K562 (cell line): ENCODE results near the gene TM9SF3. TPM values are rescaled to one million over a fixed set of nuclear protein-coding genes. Genes with fewer than 3 reads are reported as not detected.

Experiments
- BRD4 ChIP-seq: fragments of 200-600 bp; sonication (generic); IDR thresholded peaks from 2 replicates; pipeline ENCODE4 v1.6.1; 2017; ENCODE audit warnings: inconsistent platforms
- CXXC5 ChIP-seq: fragments of 250-450 bp; sonication (Bioruptor Pico); IDR thresholded peaks from 2 replicates; pipeline ENCODE4 v1.8.0; 2022; ENCODE audit warnings: inconsistent platforms, mild to moderate bottlenecking, moderate library complexity
- E2F6 ChIP-seq, 2 experiments: IDR thresholded peaks; 2 replicates each; pipeline ENCODE4 v1.6.1; 2011; ENCODE audit warnings: borderline replicate concordance in 1 of 2, control low read depth in 1 of 2, low read depth in 1 of 2, low read length in 1 of 2, mild to moderate bottlenecking in 1 of 2, mixed read lengths in 1 of 2, moderate library complexity in 1 of 2; ENCODE audit not compliant: insufficient read depth in 1 of 2, insufficient read length in 1 of 2, poor library complexity in 1 of 2, severe bottlenecking in 1 of 2; ENCODE audit errors: extremely low read depth in 1 of 2
- ETV1 ChIP-seq: fragments of 450-650 bp; conservative IDR thresholded peaks from 2 replicates; pipeline ENCODE4 v1.6.1; 2016; ENCODE audit warnings: missing genetic modification characterization, control low read depth, low read depth, missing compliant biosample characterization
- FOXP1 ChIP-seq: sonication (generic); formaldehyde crosslinking; IDR thresholded peaks from 2 replicates; pipeline ENCODE4 v1.8.0; 2022; ENCODE audit warnings: mild to moderate bottlenecking, missing genetic modification reagents
- MCM2 ChIP-seq: fragments of 450-650 bp; IDR thresholded peaks from 2 replicates; pipeline ENCODE4 v1.6.1; 2017; ENCODE audit warnings: low read depth, mild to moderate bottlenecking
- MCM5 ChIP-seq: fragments of 450-650 bp; IDR thresholded peaks from 2 replicates; pipeline ENCODE4 v1.6.1; 2016; ENCODE audit warnings: low read depth
- OTX1 ChIP-seq: fragments of 450-650 bp; formaldehyde crosslinking; IDR thresholded peaks from 2 replicates; pipeline ENCODE4 v1.4.0; 2022; ENCODE audit warnings: mild to moderate bottlenecking
- PCBP1 ChIP-seq: fragments of 200-400 bp; formaldehyde crosslinking; IDR thresholded peaks from 2 replicates; pipeline ENCODE4 v1.6.1; 2018; ENCODE audit warnings: mild to moderate bottlenecking, low read depth, low read length; ENCODE audit not compliant: poor library complexity, severe bottlenecking
- PHB2 ChIP-seq: fragments of 450-650 bp; IDR thresholded peaks from 2 replicates; pipeline ENCODE4 v1.6.1; 2017; ENCODE audit warnings: low read depth
- STAT6 ChIP-seq: sonication (generic); formaldehyde crosslinking; IDR thresholded peaks from 2 replicates; pipeline ENCODE4 v1.8.1; 2023; ENCODE audit warnings: mild to moderate bottlenecking, missing genetic modification reagents
- SUPT5H ChIP-seq: fragments of 450-650 bp; IDR thresholded peaks from 2 replicates; pipeline ENCODE4 v1.6.1; 2016
- TBP ChIP-seq: optimal IDR thresholded peaks from 2 replicates; pipeline ENCODE3; 2011; ENCODE audit warnings: low read depth, low read length, improper control_type of control experiment
- TEAD1 ChIP-seq, 2 experiments: fragments of 450-650 bp in 1 of 2; sonication (generic) in 1 of 2; formaldehyde crosslinking; IDR thresholded peaks; 2 replicates each; pipeline versions ENCODE4 v1.4.0 to v1.8.0; 2020 to 2022; ENCODE audit warnings: mild to moderate bottlenecking in 2 of 2, missing genetic modification reagents in 1 of 2
- U2AF2 ChIP-seq: fragments of 200-400 bp; formaldehyde crosslinking; optimal IDR thresholded peaks from 2 replicates; pipeline ENCODE3; 2017; ENCODE audit warnings: low read depth, mild to moderate bottlenecking, low read length
- XRCC5 ChIP-seq: fragments of 200-400 bp; formaldehyde crosslinking; IDR thresholded peaks from 2 replicates; pipeline ENCODE4 v1.6.1; 2017; ENCODE audit warnings: low read depth, mild to moderate bottlenecking, low read length
- ZC3H11A ChIP-seq: IDR thresholded peaks from 2 replicates; pipeline ENCODE4 v1.6.1; 2012; ENCODE audit warnings: low read depth, low read length, improper control_type of control experiment
- ZNF395 ChIP-seq: fragments of 200-800 bp; sonication (Bioruptor generic); IDR thresholded peaks from 2 replicates; pipeline ENCODE4 v1.6.1; 2017; ENCODE audit warnings: missing genetic modification characterization, missing compliant biosample characterization
- ZNF445 ChIP-seq: fragments of 250-450 bp; sonication (Bioruptor Pico); IDR thresholded peaks from 2 replicates; pipeline ENCODE4 v1.4.0; 2020; ENCODE audit warnings: low read depth, mild to moderate bottlenecking, moderate library complexity
- polyA plus RNA-seq, 8 experiments: library from polyadenylated mRNA; depleted of rRNA in 4 of 8; stranded (reverse) in 5 of 8; unstranded in 3 of 8; fragments of >200 nt; fragmentation: Nextera tagmentation in 2 of 8; fragmentation: Illumina TruSeq in 1 of 8; extraction: Ambion mirVana in 2 of 8; extraction: Trizol in 1 of 8; gene quantifications; 2 replicates each; pipeline versions ENCODE4 v1.2.1 to v1.2.3, GENCODE V29; 2011 to 2014; ENCODE audit warnings: inconsistent platforms in 1 of 8, missing spikeins in 1 of 8
- total RNA-seq, 7 experiments: library from RNA; depleted of rRNA in 6 of 7; stranded (reverse); fragments of >200 nt in 6 of 7; fragmentation: Illumina TruSeq in 2 of 7; extraction: Trizol in 2 of 7; gene quantifications; 2 replicates each; pipeline versions ENCODE4 v1.2.1 to v1.2.3, GENCODE V29; 2011 to 2021; ENCODE audit warnings: low replicate concordance in 1 of 7
- TF ChIP-seq, protein P1 (sequence below), 2 experiments: fragments of 450-650 bp; IDR thresholded peaks; 2 replicates each; pipeline ENCODE4 v1.6.1; 2018; ENCODE audit warnings: mild to moderate bottlenecking in 2 of 2, low read depth in 1 of 2; ENCODE audit not compliant: partially characterized antibody in 2 of 2

TM9SF3 gene
- total and polyA plus RNA-seq, 9 of the 15 experiments (the other 6 are each of a cell fraction or from before 2014, with no cell fraction given) = 16.1 to 63.1 (median 34.9) TPM

GRCh38 chr10:96619120-96619519 is 32.3 kb upstream of the TM9SF3 start (continued):
- TF ChIP-seq U2AF2 (no peak), TEAD1 (CRISPR knock-in tag; IDR thresholded peaks at IDR 0.05) (no peak; a peak in 1 of 4 replicates), PCBP1 (no peak), FOXP1 (CRISPR knock-in tag) (no peak), BRD4 (no peak), ZNF395 (CRISPR knock-in tag) (peak; percentile 63; the same call in 1 of the 2 replicates), MCM2 (no peak), E2F6 (IDR thresholded peaks at IDR 0.05; ENCODE audit: borderline replicate concordance in 1 of 2, extremely low read depth in 1 of 2, insufficient read depth in 1 of 2, insufficient read length in 1 of 2, low read depth in 1 of 2, low read length in 1 of 2, poor library complexity in 1 of 2, severe bottlenecking in 1 of 2) (no peak), ETV1 (tag) (0 out of 2 replicates have a peak, but pooled peaks have one; percentile 13), STAT6 (no peak), MCM5 (no peak), SUPT5H (no peak), ZC3H11A (no peak), CXXC5 (CRISPR knock-in tag) (peak; percentile 96), OTX1 (CRISPR knock-in tag) (no peak), XRCC5 (0 out of 2 replicates have a peak, but pooled peaks have one; percentile 25), TBP (peak; percentile 36), PHB2 (peak; percentile 88), ZNF445 (CRISPR knock-in tag) (no peak)
- TF ChIP-seq, protein P1, sequence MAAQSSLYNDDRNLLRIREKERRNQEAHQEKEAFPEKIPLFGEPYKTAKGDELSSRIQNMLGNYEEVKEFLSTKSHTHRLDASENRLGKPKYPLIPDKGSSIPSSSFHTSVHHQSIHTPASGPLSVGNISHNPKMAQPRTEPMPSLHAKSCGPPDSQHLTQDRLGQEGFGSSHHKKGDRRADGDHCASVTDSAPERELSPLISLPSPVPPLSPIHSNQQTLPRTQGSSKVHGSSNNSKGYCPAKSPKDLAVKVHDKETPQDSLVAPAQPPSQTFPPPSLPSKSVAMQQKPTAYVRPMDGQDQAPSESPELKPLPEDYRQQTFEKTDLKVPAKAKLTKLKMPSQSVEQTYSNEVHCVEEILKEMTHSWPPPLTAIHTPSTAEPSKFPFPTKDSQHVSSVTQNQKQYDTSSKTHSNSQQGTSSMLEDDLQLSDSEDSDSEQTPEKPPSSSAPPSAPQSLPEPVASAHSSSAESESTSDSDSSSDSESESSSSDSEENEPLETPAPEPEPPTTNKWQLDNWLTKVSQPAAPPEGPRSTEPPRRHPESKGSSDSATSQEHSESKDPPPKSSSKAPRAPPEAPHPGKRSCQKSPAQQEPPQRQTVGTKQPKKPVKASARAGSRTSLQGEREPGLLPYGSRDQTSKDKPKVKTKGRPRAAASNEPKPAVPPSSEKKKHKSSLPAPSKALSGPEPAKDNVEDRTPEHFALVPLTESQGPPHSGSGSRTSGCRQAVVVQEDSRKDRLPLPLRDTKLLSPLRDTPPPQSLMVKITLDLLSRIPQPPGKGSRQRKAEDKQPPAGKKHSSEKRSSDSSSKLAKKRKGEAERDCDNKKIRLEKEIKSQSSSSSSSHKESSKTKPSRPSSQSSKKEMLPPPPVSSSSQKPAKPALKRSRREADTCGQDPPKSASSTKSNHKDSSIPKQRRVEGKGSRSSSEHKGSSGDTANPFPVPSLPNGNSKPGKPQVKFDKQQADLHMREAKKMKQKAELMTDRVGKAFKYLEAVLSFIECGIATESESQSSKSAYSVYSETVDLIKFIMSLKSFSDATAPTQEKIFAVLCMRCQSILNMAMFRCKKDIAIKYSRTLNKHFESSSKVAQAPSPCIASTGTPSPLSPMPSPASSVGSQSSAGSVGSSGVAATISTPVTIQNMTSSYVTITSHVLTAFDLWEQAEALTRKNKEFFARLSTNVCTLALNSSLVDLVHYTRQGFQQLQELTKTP (IDR thresholded peaks at IDR 0.05; ENCODE audit: low read depth in 1 of 2, partially characterized antibody in 2 of 2) = peak in 1 of 2 experiments; percentile 69
